NOMO-1 treated with dmso at 0.1 percent for 144 hours (cell line): ENCODE measurements around the gene CFDP1.
A peak's percentile ranks its signal among the peaks of the same experiment; 100 is the strongest.
"Not testable (repeated sequence)": the region's sequence is repeated elsewhere in the genome, so short reads cannot be mapped to it uniquely, and the experiment has no call there.

ENCODE experiments used
- DNase-seq: peaks from one replicate; lab custom pipeline; 2025; ENCODE audit not compliant: unreplicated experiment; lab: John Stamatoyannopoulos, UW

The CFDP1 gene

GRCh38 chr16:75272097-75272551 is 161.2 kb downstream of the CFDP1 start:
- peak; percentile 29 for DNase-seq

DNA sequence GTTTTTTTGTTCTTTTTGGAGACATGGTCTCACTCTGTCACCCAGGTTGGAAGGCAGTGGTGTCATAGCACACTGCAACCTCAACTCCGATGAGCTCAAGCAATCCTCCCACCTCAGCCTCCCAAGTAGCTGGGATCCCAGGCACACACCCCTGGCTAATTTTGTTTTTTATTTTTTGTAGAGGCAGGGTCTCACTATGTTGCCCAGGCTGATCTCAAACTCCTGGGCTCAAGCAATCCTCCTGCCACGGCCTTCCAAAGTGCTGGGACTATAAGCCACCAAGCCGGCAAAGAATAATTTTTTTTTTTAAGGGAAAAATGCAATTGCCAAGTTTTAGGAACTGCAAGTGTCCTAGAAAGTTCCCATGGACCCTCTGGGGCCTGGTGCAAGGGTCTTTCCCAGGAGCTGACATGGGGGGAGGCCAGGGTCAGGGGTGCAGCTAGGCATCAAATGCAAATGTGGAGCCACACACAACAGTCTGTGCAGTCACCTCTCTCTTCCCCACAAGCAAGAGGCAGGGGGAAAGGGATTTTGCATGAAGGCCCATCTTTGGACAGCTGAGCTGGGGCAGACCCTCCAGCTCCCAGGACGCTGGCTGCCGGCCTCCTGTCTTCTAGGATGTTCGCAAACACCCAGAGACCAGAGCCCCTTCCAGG is 161.7 kb downstream of the CFDP1 start:
- DNase-seq, result no peak

DNA sequence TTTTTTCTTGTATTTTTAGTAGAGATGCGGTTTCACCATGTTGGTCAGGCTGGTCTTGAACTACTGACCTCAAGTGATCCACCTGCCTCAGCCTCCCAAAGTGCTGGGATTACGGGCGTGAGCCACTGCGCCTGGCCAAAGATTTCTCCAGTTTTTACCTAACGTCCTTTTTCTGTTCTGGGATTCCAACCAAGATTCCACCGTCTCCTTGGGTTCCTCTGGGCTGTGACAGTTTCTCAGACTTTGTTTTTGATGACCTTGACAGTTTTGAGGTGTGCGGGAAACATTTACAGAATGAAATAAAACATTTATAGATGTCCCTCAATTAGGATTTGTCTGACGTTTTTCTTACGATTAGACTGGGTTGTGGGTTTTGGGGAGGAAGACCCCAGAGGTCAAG is 163.9 kb downstream of the CFDP1 start:
- not testable (repeated sequence) for DNase-seq

DNA sequence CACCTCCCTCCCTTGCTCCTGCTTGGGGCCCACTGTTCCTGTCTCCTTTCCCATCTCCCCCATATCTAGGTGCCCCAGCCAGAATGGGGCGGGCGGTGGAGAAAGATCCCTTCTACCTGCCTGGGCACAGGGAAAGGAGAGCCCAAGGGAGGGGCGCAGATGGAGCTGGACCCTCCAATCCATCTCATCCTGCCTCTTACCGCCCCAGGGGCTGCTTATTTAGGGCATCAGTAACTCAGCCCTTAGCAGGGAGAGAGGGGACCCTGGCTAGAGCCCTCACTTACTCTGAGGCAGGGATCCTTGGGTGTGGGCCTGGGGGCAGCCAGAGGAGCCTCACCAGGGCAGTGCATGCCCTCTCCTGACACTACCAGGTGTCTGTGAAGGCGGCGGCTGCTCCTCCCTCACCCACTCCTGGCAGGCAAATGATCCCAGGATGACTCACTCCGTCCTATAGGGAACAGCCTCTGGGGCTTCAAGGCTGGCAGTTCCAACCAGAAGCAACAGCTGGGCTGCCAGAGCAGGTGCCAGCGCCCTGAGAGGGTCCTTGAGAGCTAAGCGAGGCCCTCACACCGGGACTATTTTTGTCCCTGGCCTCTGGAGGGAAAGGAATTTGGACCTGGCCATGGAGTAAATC is 165.6 kb downstream of the CFDP1 start:
- DNase-seq, result no peak

GRCh38 chr16:75266738-75267630 is 166.3 kb downstream of the CFDP1 start:
- no peak for DNase-seq

GRCh38 chr16:75265911-75266701 is 167.2 kb downstream of the CFDP1 start:
- DNase-seq, result no peak

- DNase-seq, result no peak
These were observed 168.0 kb downstream of the CFDP1 start for GRCh38 chr16:75264999-75265910.

DNA sequence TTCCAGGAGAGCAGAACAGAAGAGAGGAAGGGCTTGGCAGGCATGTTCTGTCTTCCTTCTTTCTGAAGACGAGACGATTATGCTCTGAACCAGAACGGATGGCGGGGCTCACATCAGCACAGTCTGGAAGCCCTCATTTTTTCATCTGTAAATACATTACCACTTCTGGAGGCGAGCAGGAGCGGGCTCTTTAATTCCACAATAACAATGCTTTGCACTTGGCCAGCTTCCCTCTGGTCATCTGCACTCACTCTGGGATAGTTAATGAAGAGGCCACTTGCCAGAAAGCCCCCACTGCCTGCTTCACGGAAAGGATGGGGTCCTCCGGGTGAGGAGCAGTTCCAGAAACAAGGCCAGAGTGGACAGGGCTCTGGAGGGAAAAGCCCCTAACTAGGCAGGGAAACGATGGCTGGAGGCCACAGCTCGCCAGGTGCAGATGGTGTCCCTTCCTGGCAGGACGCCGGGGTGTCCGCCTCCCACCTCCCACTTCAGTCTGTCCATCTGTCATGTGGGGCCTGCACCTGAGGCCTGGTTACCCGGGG is 168.8 kb downstream of the CFDP1 start:
- no peak for DNase-seq

DNA sequence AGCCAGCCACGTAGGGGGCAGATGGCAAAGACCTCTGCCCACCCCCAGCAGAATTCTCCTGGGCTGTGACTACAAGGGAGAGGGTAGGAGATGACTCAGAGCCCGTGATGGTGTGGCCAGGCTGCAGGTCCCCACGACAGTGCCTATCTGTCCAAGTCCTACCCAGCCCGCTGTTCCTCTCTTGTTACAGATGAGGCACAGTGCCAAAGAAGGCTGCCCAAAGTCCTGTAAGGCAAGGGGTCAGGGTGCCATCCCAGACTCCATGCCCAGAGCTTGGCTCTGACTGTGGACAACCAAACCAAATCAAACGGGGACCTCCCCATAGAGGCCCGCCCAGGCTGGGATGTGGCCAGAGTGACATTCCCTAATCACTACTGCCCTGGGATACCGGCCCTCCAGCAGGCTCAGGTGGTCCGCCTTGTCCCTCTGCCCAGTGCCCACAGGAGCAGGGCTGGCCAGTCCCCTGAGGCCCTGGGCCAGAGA is 169.3 kb downstream of the CFDP1 start:
- DNase-seq, result no peak

DNA sequence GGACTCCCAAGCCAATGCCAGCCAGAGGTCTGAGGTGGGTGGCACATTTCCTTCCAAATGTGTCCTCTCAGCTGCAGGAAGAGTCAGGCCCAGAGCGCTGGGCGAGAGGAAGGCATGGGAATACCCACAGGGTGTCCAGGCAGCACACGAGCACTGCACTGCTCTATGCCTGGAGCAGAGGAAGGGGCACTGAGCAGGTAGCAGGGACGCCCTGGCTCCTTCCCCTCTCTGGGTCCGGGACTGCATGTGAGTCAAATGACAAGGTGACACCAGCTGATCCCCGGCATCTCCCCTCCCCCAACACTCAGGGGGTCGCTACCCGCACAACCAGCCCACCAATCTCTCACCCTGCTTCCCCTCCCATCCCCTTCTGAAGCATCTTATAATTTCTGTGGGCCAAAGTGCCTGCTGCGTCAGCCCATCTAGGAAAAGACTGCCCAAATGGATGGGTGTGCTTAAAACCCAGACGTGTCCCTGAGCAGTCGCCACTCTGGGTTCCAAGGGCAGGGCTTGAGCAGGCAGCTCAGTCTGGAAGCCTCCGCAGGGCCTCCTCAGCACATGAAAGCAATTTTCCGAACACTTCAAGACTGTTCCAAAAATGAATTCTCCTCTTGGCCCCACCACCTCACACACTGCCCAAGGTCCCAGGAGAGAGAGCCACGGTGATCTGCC is 169.9 kb downstream of the CFDP1 start:
- no peak for DNase-seq

GRCh38 chr16:75262800-75263127 is 170.5 kb downstream of the CFDP1 start:
- DNase-seq, result no peak

- DNase-seq, result no peak
These were observed 171.1 kb downstream of the CFDP1 start for GRCh38 chr16:75262104-75262799.

GRCh38 chr16:75261590-75262078 is 171.7 kb downstream of the CFDP1 start:
- no peak for DNase-seq

DNA sequence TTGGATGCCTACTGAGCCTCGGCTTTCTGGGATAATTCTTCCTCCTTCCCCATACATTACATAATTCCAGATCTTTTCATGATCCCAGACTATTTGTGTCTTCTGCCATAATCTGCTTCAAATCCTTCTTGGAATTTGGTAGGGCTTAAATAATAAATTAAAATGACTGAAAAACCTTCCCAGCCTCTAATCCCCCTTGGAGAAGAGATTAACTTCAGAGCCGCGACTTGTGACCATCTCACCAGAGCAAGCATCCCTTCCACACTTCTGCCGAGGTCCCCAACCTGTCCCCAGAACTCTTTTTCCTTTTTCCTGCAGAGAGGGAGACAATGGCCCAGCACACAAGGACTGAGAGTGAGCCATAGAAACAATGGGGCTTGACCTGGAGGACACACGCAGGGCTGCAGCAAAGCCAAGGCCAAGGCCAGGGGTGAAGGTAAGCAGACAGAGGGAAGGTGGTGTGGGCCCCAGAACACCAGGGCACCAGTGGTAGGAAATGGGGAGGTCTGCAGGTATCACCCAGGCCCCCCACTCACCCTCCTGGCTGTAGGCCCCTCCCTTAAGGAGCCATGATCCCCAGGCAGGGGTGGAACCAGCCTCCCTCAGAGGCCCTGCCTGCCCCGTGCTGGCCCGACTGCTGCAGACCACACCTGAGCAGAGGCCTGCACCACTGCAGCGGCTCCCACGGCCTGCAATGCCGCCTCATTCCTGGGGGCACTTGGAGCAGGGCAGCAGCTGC is 172.3 kb downstream of the CFDP1 start:
- no peak for DNase-seq

DNA sequence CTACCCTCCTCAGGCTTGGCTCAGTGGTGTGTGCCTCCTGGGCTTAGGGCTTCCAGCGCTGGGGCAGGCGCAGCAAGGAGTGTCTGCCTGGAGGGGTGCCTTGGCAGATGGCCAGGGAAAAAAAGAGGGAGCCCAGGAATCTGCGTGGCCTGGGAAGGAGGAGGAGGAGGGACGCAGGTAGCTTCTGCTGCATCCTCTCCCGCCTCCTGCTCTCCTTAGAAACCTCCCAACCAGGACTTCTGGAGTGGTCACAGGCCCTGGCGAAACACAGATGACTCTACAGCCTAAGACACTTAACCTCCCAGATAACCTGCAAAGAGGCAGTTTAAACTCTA is 174.5 kb downstream of the CFDP1 start:
- no peak for DNase-seq

- DNase-seq, result no peak
These were observed 175.2 kb downstream of the CFDP1 start for GRCh38 chr16:75257886-75258806.
